Measurements from ENCODE around the gene ATP6V0E1. TPM values are rescaled to one million over a fixed set of nuclear protein-coding genes. Genes with fewer than 3 reads are reported as not detected.

The ATP6V0E1 gene
- total RNA-seq, 4 donors from 2014 or later: 46.2 to 175 (median 110) TPM

- Histone ChIP-seq H3K36me3 (peaks cover 0 to 55% (median 0%) of the 10 kb centered on the region in 3 donors), H3K27ac (no peak overlapping the region)
These were observed 38.8 kb upstream of the ATP6V0E1 start for GRCh38 chr5:172944741-172945140.

DNA sequence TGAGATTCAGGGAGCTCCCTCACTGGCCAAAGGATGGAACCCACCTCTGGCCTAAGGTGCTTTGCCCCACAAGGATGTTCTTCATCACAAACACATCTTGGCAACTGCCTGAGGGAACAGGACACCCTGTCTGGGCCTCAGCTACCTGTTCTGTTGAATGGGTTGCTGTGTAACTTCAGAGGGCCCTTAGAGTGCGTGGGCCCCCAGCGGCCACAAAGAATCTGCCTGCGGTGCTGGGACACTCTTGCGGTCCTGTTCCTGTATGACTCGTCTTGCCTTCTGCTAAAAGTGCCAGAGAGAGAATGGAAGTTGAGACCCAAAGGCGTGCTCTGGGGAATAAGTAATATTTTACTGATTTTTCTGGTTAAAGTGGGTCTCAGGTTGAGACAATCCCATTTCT, 38.4 kb upstream of the ATP6V0E1 start:
- peaks cover 0 to 51% (median 0%) of the 10 kb centered on the region in 3 donors for H3K36me3 ChIP-seq
- no peak overlapping the region for H3K27ac ChIP-seq
- no peak overlapping the region for H3K4me3 ChIP-seq
- TF ChIP-seq CTCF (IDR thresholded peaks at IDR 0.05): no peak
- no peak for TF ChIP-seq POLR2A (IDR thresholded peaks at IDR 0.05)
- H3K4me1 ChIP-seq: no peaks in the 10 kb centered on the region
- H3K27me3 ChIP-seq: no peaks in the 10 kb centered on the region
- no peaks in the 10 kb centered on the region for H3K9me3 ChIP-seq
- no peak for DNase-seq

More at GRCh38 chr5:172944741-172945140, 38.8 kb upstream of the ATP6V0E1 start:
- H3K4me1 ChIP-seq: no peaks in the 10 kb centered on the region
- no peaks in the 10 kb centered on the region for H3K27me3 ChIP-seq
- no peak for DNase-seq
- no peaks in the 10 kb centered on the region for H3K9me3 ChIP-seq
- no peak for TF ChIP-seq POLR2A (IDR thresholded peaks at IDR 0.05)
- TF ChIP-seq CTCF (IDR thresholded peaks at IDR 0.05): no peak
- no peak overlapping the region for H3K4me3 ChIP-seq

GRCh38 chr5:172946146-172946545, 37.4 kb upstream of the ATP6V0E1 start:
- peaks cover 0 to 49% (median 0%) of the 10 kb centered on the region in 3 donors for H3K36me3 ChIP-seq
- H3K27me3 ChIP-seq: no peaks in the 10 kb centered on the region
- H3K4me3 ChIP-seq: no peak overlapping the region
- no peaks in the 10 kb centered on the region for H3K4me1 ChIP-seq
- TF ChIP-seq CTCF (IDR thresholded peaks at IDR 0.05) (no peak), POLR2A (IDR thresholded peaks at IDR 0.05) (no peak)
- DNase-seq: no peak
- no peak overlapping the region for H3K27ac ChIP-seq
- no peaks in the 10 kb centered on the region for H3K9me3 ChIP-seq

DNA sequence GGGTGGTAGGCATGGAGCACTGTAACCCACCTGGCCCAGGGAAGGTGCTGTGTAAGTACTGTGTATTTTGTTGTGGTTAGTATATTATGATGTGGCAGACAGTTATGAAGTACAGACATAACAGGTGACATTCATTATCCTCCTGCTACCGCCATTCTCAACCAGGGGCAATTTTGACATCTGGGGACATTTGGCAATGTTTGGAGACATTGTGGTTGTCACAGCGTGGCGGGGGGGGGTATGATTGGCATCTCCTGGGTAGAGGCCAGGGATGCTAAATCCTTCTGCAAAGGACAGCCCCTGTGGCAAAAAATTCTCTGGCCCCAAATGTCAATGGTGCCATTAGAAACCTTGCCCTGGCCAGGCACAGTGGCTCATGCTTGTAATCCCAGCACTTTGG, 34.1 kb upstream of the ATP6V0E1 start:
- Histone ChIP-seq H3K27ac (no peak overlapping the region), H3K4me3 (no peak overlapping the region), H3K27me3 (no peaks in the 10 kb centered on the region), H3K36me3 (peaks cover 0 to 37% (median 0%) of the 10 kb centered on the region in 3 donors), H3K4me1 (no peaks in the 10 kb centered on the region), H3K9me3 (no peaks in the 10 kb centered on the region)
- no peak for DNase-seq
- no peak for TF ChIP-seq POLR2A (IDR thresholded peaks at IDR 0.05)
- no peak for TF ChIP-seq CTCF (IDR thresholded peaks at IDR 0.05)

DNA sequence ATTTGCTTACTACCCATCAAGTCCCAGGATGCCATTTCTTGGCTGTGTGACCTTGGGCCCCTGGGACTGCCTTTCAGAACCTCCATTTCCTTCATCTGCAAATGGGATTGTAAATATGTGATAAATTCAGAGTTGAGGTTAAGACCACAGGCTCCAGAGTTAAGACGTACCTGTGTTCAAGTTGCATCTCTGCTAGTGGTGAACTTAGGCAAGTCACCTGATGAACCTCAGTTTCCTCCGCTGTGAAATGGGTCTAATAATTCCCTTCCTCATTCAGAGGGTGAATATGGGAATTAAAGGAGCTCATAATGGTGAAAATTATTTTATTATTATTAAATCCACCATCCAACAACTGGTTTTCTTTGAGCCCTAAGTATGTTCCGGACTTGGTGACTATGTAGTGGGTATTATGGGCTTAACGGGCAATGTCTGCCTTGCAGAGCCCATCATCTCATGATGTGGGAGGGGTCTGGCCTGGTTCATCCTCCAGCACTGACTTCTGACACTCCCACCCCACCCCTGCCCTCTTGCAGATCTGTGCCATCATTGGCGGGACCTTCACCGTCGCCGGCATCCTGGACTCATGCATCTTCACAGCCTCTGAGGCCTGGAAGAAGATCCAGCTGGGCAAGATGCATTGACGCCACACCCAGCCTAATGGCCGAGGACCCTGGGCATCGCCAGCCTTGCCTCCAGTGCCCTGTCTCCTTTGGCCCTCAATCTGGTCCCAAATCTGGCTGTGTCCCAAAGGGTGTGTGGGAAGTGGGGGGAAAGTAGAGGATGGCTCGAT, 33.2 kb upstream of the ATP6V0E1 start:
- no peak overlapping the region for H3K4me3 ChIP-seq
- no peaks in the 10 kb centered on the region for H3K9me3 ChIP-seq
- peaks cover 0 to 27% (median 0%) of the 10 kb centered on the region in 3 donors for H3K36me3 ChIP-seq
- no peak for DNase-seq
- no peak overlapping the region for H3K27ac ChIP-seq
- TF ChIP-seq CTCF (IDR thresholded peaks at IDR 0.05): no peak
- no peak for TF ChIP-seq POLR2A (IDR thresholded peaks at IDR 0.05)
- no peaks in the 10 kb centered on the region for H3K4me1 ChIP-seq
- H3K27me3 ChIP-seq: no peaks in the 10 kb centered on the region

Measured in Peyer's patch (tissue), 4 donors.